HG03469 (cell line): Measurements from ENCODE around the gene BPIFA1.

Experiments used
- ATAC-seq: cut with Tn5 transposase; IDR thresholded peaks from one replicate; pipeline ENCODE4 v1.9.1; 2021; ENCODE audit warnings: mild to moderate bottlenecking, moderate library complexity, moderate number of reproducible peaks; ENCODE audit not compliant: unreplicated experiment

Gene BPIFA1

GRCh38 chr20:33235696-33236095, at the start of gene BPIFA1:
TSS of gene BPIFA1 (plus strand) at chr20:33235996. CDS start at chr20:33237712, 1,716 bp downstream.
- ATAC-seq = no peak

- ATAC-seq = no peak
These were observed 48.3 kb upstream of the BPIFA1 start for GRCh38 chr20:33187491-33187890.

DNA sequence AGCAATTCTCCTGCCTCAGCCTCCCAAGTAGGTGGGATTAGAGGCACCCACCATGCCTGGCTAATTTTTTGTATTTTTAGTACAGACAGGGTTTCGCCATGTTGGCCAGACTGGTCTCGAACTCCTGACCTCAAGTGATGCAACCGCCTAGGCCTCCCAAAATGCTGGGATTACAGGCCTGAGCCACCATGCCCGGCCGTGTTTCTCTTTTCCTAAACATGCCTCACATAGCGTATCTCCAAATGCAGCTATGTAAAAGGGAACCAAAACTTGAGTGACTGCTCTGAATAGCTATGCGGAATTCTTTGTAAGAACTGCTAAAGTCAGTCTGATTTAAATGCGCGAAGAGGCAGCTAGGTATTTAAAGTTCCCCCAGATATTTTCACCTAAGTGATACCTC, 47.4 kb upstream of the BPIFA1 start:
- ATAC-seq = no peak

DNA sequence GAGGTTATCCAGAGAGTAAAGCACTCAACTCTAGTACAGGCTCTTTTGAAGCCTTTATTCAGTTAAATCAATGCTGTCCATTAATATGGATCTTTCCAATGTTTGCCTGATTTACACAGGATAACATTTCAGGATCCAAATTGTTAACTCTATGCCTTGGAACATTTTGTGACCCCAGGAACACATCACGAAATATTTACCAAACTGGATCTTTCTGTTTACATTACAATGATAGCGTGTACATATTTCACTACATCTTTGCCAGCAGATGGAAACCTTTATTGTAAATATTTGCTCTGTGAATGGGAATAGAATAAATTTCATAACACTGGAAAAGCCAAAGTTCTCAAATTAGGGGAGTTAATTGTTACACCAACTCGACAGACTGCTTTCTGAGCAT, 44.3 kb upstream of the BPIFA1 start:
- ATAC-seq = no peak

- no peak for ATAC-seq
These were observed 43.8 kb upstream of the BPIFA1 start for GRCh38 chr20:33191955-33192354.

GRCh38 chr20:33192912-33193501, 42.8 kb upstream of the BPIFA1 start:
- no peak for ATAC-seq

- ATAC-seq = no peak
These were observed 36.8 kb upstream of the BPIFA1 start for GRCh38 chr20:33199026-33199425.

DNA sequence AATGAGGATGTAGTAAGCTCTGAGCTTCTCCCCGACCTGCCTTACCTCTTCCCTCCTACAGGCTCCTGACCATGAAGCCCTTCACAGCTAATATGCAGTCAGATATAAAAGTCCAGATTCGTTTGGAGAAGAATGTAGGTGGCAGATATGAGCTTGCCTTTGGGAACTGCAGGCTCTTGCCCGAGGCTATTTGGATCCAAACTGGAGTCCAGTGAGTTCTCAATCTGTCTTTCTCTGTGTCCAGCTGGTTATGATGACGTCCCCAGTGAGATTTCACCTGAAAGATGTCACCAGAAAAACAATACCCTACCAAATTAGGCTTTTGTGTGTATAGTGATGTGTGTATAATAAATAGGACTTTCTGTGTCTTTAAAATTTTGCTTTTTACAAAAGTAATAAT, 33.3 kb upstream of the BPIFA1 start:
- ATAC-seq = no peak

DNA sequence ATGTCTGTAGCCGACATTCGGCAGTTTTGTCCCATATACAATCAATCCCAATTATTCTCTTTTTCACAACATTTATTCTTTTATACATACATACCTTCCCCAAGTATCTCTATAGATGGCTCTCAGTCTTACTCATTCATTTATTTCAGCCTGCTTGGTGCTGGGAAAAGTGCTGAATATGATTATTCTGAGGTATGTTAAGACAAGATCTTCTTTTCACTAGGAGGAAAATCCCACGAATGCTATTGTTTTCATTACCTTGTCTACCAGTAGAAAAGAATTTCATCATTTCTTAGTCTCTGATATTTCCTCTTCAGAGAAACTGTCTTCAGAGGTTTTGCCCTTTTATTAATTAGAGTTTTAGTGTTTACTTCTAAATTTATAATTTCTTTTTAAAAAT, 32.4 kb upstream of the BPIFA1 start:
- ATAC-seq = no peak

DNA sequence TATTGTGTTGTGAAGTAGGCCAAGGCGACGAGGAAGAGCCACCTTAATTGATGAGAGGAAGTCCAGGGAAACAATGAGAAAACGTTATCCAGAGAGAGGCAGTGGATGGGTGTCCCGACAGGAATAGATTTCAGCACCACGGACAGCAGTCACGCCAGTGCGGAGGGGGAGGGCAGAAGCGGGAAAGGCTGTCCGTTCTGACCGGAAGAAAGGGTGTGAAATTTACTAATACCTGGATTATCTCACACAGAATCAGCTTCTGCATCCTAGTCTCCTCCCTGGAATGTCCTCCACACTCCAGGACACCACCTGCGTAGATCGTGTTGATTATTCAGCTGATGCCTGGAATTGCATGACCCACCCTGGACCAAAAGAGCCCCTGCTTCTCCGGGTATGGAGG, 26.0 kb upstream of the BPIFA1 start:
- no peak for ATAC-seq

GRCh38 chr20:33210371-33210770, 25.4 kb upstream of the BPIFA1 start:
- no peak for ATAC-seq

DNA sequence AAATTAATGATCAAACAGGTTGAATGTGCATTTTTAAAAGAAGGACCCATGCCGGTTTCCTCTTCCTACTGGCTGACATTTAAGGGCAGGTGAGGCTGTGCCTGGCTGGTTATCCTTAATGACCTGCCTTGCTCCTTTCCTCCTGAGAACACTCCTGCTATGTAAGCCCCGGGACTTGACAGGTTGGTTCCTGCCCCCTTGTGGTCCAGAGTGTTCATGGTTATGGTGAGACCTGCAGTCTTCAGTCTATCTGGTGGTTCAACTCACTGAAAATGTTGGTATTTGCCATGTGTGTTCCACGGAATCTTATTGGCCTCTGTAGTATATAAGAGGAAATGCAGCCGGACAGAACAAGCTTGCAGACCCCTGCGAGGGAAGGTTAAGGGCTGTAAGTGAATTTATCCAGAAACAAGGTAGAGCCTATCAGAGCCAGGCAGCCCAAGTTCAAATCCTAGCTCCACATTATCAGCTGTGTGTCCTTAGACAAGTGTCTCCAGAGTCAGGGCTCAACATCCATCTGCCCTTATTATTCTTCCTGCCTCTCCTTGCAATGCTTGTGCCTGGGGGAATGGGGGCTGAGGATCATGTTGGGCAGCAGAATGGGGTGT, 23.9 kb upstream of the BPIFA1 start:
- no peak for ATAC-seq

DNA sequence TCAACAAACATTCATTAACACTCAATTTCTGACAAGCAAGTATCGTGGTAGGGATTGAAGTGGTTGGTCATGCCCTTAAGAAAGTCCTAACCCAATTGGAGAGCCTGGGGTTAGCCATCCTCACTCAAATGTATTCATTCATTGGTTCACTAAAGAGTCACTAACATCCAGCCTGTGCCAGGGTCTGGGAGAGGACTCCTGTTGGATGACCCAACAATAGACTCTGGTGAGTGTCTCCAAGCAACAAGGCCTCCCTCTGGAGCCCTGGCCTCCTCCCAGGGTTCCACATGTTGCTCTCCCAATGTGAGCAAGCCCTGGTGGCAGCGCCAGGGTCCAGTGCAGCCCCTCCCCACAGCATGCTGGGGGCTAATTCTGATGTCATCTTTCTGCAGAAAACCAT, 18.7 kb upstream of the BPIFA1 start, which contains the start of gene BPIFA3:
Gene BPIFA3 (plus strand): TSS at position 301 of the 400 bp plus-strand sequence. CDS start 185 bp downstream, outside the sequence.
- ATAC-seq = no peak

- no peak for ATAC-seq
These were observed 11.4 kb upstream of the BPIFA1 start for GRCh38 chr20:33224399-33224798.

GRCh38 chr20:33229843-33230242, 6.0 kb upstream of the BPIFA1 start:
- ATAC-seq = no peak

GRCh38 chr20:33231237-33231636, 4.6 kb upstream of the BPIFA1 start:
- no peak for ATAC-seq

DNA sequence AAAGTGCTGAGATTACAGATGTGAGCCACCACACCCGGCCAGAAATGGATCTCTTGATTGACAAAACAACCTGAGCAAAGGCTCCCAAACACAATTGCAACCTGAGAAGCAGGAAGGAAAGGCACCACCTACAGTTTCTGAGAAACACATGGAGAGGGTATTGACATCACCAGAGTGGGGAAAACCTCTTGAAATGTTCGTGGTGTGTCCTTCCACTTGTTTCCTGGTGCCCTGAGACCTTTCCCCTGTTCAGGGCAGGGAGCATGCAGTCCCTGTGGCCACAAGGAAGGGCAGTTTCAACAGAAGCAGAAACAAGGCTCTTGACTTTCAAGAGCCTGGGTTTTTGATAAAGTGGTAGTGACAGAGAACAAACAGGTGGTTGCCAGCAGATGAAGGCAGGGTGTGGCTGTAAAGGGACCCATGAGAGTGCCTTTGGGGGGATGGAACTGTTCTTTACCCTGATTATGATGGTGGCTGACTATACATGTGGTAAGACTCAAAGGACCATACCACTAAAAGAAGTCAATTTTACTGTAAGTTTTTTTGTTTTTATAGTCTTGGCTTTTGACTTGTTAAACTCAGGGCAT, 3.2 kb upstream of the BPIFA1 start:
- no peak for ATAC-seq

GRCh38 chr20:33233129-33233774, 2.5 kb upstream of the BPIFA1 start:
- ATAC-seq = no peak

DNA sequence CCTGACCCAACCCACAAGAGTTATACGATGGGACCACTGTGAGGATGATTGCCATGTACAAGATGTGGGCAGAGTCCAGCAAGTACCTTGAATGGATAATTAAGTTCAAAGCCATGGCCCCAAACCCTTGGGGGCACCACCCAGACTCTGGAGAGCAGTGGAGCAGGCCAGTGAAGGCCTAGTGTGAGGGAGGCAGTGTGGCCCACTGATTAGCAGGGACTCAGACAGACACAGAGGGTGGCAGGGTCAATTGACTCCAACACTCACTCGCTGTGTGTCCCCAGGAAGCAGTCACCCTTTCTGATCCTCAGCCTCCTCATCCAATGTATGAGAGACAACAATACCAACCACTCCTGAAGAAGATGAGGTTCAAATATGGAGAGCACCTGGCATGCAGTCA, 1.7 kb upstream of the BPIFA1 start:
- ATAC-seq = no peak

GRCh38 chr20:33236351-33236750, 555 bp downstream of the BPIFA1 start:
- no peak for ATAC-seq

DNA sequence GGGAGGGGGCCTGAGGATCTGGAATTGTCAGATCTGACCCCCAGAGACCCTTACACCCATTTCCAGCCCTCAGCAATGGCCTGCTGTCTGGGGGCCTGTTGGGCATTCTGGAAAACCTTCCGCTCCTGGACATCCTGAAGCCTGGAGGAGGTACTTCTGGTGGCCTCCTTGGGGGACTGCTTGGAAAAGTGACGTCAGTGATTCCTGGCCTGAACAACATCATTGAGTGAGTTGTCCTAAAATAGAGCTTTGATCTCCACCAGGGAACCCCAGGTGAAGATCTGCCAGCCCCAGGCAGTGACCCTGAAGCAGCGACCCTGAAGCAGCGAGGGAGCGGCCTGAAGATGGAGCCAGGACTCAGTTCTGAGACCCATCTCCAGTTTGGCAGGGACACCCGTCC, 2.2 kb downstream of the BPIFA1 start:
- ATAC-seq = no peak

DNA sequence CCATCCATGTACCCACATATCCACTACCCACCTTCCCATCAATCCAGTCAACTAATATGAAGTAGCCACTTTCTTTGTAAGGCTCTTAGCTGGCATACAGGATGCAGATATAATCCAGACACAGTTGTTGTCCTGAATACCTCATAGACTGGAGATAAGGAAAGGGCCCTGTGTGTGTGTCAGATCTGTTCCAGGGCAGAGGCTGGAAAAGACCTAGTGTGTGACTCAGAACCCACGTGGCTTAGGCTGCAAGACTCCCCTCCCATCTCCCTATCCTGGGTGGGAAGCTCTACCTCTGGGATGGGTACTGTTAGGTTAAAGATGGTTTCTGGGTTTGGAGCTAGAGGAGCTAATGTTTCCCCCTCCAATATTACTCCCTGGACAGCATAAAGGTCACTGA, 3.6 kb downstream of the BPIFA1 start:
- no peak for ATAC-seq
